Upper lobe of left lung (tissue), 4 donors: Measurements from ENCODE around the gene TMEM108.

ENCODE experiments used
- CTCF ChIP-seq, 6 experiments: fragments of 450-650 bp in 4 of 6; fragments of 200-600 bp in 2 of 6; sonication (generic) in 2 of 6; IDR thresholded peaks; one replicate each; pipeline ENCODE4 v1.5.1; 2016 to 2019; ENCODE audit warnings: antibody characterized with exemption in 6 of 6
- EP300 ChIP-seq, 4 donors: sonication (generic); formaldehyde crosslinking; IDR thresholded peaks; one replicate each; pipeline ENCODE4 v1.5.1; 2017; ENCODE audit warnings: antibody characterized with exemption in 4 of 4, control low read depth in 2 of 4
- POLR2A ChIP-seq, 4 donors: fragments of 450-650 bp; IDR thresholded peaks; one replicate each; pipeline ENCODE4 v1.5.1; 2016 to 2017; ENCODE audit warnings: antibody characterized with exemption in 4 of 4, mild to moderate bottlenecking in 2 of 4
- POLR2AphosphoS5 ChIP-seq, 2 donors: sonication (generic); formaldehyde crosslinking; IDR thresholded peaks; one replicate each; pipeline ENCODE4 v1.5.1; 2017; ENCODE audit warnings: antibody characterized with exemption in 2 of 2

DNA sequence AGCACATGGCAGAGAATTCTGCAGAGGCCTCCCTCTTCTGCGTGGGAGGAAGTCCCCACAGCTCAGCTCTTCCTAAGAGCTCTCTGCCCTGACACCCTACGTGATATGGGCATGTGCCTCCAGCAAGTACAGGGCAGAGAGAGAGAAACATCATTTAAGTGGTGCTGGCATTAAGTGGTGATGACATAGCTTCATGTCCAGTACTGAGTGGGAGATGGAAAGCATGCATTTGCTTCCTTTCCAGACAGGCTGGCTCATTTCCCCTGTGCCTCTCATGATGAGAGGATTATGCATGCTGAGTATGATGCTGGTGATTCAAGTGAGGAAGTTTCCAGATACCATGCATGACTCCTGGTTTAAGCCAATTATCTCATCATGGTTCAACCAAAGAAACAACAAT is 388.5 kb downstream of the TMEM108 start:
- TF ChIP-seq CTCF (IDR thresholded peaks at IDR 0.05) = no peak
- no peak for TF ChIP-seq EP300 (IDR thresholded peaks at IDR 0.05)
- TF ChIP-seq POLR2A (IDR thresholded peaks at IDR 0.05) = no peak
- no peak for TF ChIP-seq POLR2AphosphoS5 (IDR thresholded peaks at IDR 0.05)
